Inflammatory macrophage treated with lipopolysaccharide for 4 hours (primary cell): ENCODE results near the gene CDC20.

Experiments used
- DNase-seq: peaks from one replicate; pipeline ENCODE4 v3.0.0-alpha.2; 2020

CDC20 gene

GRCh38 chr1:43329995-43330751 is 28.6 kb upstream of the CDC20 start:
- peak; percentile 91 for DNase-seq

- no peak for DNase-seq
These were observed 27.1 kb upstream of the CDC20 start for GRCh38 chr1:43331688-43332087.

- no peak for DNase-seq
These were observed 24.2 kb upstream of the CDC20 start for GRCh38 chr1:43334453-43335205.

GRCh38 chr1:43337588-43337987 is 21.2 kb upstream of the CDC20 start, which contains the start of gene MPL:
TSS of gene MPL (plus strand) at chr1:43337818. CDS start at chr1:43337849, 31 bp downstream.
- DNase-seq, result no peak

- no peak for DNase-seq
These were observed 20.8 kb upstream of the CDC20 start for GRCh38 chr1:43338001-43338400.

GRCh38 chr1:43339584-43340232 is 19.1 kb upstream of the CDC20 start:
- no peak for DNase-seq

- DNase-seq, result no peak
These were observed 18.2 kb upstream of the CDC20 start for GRCh38 chr1:43340559-43340958.

- no peak for DNase-seq
These were observed 14.4 kb upstream of the CDC20 start for GRCh38 chr1:43344267-43344850.

- no peak for DNase-seq
These were observed 13.7 kb upstream of the CDC20 start for GRCh38 chr1:43345120-43345519.

- DNase-seq, result no peak
These were observed 12.1 kb upstream of the CDC20 start for GRCh38 chr1:43346636-43347035.

- DNase-seq, result no peak
These were observed 10.4 kb upstream of the CDC20 start for GRCh38 chr1:43348343-43348808.

- DNase-seq, result no peak
These were observed 9.8 kb upstream of the CDC20 start for GRCh38 chr1:43348809-43349593.

GRCh38 chr1:43349594-43350306 is 9.0 kb upstream of the CDC20 start:
- no peak for DNase-seq

GRCh38 chr1:43350976-43351375 is 7.8 kb upstream of the CDC20 start:
- no peak for DNase-seq

GRCh38 chr1:43351421-43352350 is 7.1 kb upstream of the CDC20 start:
- DNase-seq, result no peak

GRCh38 chr1:43352351-43352705 is 6.5 kb upstream of the CDC20 start:
- no peak for DNase-seq

- peak; percentile 18 for DNase-seq
These were observed 5.9 kb upstream of the CDC20 start for GRCh38 chr1:43352881-43353280.

- DNase-seq, result no peak
These were observed 4.3 kb upstream of the CDC20 start for GRCh38 chr1:43354471-43354870.

GRCh38 chr1:43354936-43355335 is 3.8 kb upstream of the CDC20 start:
- DNase-seq, result no peak

GRCh38 chr1:43357251-43357650 is 1.5 kb upstream of the CDC20 start:
- DNase-seq, result no peak
